ENCODE data around the gene CLASP2. TPM values are rescaled to one million over a fixed set of nuclear protein-coding genes. Genes with fewer than 3 reads are reported as not detected.

The CLASP2 gene
- total and polyA plus RNA-seq, 7 donors = 7.3 to 71.9 (median 37.7) TPM

DNA sequence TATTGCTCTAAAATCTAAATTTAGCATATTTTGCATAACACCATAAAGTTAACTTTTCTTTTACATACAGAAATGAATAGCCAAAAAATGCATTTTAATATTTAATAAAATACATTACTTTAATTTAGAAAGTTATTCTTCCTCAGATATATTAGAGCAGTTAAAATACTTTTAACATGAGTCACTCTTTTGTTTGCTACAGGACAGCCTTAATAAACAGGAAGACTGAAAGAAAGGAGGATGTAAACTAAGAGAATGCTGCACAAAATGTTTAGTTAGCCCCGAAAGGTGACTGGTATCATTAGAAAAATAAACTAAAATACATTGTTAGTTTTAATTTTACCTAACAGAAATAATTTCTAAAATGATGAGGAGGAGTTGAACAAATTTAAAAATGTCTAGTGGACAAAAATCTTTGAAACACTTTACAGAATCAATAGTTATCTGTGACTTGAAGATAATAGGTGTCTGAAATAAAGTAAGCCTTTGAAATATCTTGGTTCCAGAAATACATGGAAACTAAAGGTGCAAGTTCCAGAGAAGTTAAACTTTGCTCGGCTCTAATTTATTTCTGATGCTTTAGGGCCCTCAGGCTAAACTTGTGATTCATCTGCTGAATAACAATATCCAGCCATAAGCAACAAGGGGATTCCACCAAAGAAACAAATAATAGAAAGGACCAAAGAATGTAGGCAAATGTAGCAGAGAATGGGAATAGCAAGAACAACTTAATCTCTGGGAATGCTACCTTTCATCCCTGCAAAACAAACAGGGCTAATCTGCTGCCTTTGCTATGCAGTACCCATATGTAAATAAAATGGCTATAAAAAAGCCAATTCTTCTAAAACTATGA is 139.5 kb downstream of the CLASP2 start:
- H3K36me3 ChIP-seq (ENCODE audit: insufficient read depth in 1 of 2, low read depth in 1 of 2) = peaks cover 0 to 91% of the 10 kb centered on the region in 2 donors
- H3K27me3 ChIP-seq (ENCODE audit: insufficient read depth in 3 of 3, low read length in 2 of 3) = no peaks in the 10 kb centered on the region
- no peak overlapping the region for H3K4me3 ChIP-seq
- H3K4me1 ChIP-seq = no peaks in the 10 kb centered on the region
- ATAC-seq (no peak), DNase-seq (no peak)
- WGBS, 3 donors = 53 to 76% (median 75%) methylated on average over 2 of the region's 2 CpGs
- H3K27ac ChIP-seq = no peak overlapping the region
- H3K9me3 ChIP-seq = no peaks in the 10 kb centered on the region
- TF ChIP-seq, protein P1, sequence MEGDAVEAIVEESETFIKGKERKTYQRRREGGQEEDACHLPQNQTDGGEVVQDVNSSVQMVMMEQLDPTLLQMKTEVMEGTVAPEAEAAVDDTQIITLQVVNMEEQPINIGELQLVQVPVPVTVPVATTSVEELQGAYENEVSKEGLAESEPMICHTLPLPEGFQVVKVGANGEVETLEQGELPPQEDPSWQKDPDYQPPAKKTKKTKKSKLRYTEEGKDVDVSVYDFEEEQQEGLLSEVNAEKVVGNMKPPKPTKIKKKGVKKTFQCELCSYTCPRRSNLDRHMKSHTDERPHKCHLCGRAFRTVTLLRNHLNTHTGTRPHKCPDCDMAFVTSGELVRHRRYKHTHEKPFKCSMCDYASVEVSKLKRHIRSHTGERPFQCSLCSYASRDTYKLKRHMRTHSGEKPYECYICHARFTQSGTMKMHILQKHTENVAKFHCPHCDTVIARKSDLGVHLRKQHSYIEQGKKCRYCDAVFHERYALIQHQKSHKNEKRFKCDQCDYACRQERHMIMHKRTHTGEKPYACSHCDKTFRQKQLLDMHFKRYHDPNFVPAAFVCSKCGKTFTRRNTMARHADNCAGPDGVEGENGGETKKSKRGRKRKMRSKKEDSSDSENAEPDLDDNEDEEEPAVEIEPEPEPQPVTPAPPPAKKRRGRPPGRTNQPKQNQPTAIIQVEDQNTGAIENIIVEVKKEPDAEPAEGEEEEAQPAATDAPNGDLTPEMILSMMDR (IDR thresholded peaks at IDR 0.05) = no peak
- intact Hi-C loops (cut with DNase I) = no loop called here

DNA sequence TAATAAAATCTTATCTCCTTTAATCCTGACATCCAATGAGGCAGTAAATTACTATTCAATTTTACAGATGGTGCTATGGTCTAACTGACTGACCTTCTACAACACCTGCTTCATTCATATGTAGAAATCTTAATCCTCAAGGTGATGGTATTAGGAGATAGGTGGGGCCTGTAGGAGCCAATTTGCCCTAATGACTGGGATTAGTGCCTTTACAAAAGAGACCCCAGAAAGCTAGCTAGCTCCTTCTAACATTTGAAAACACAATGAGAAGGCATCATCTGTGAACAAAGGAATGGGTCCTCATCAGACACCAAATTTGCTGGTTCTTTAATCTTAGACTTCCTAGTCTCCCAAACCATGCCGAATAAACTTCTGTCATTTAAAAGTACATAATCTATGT is 140.5 kb downstream of the CLASP2 start:
- ATAC-seq (no peak), DNase-seq (no peak)
- Histone ChIP-seq H3K27ac (no peak overlapping the region), H3K27me3 (ENCODE audit: insufficient read depth in 3 of 3, low read length in 2 of 3) (no peaks in the 10 kb centered on the region), H3K36me3 (ENCODE audit: insufficient read depth in 1 of 2, low read depth in 1 of 2) (peaks cover 3 to 91% of the 10 kb centered on the region in 2 donors), H3K4me1 (no peaks in the 10 kb centered on the region), H3K9me3 (no peaks in the 10 kb centered on the region), H3K4me3 (no peak overlapping the region)
- WGBS, 3 donors = 62 to 79% (median 64%) methylated on average over 1 of the region's 1 CpG
- intact Hi-C loops (cut with DNase I) = no loop called here
- TF ChIP-seq, protein P1 (IDR thresholded peaks at IDR 0.05) = no peak

DNA sequence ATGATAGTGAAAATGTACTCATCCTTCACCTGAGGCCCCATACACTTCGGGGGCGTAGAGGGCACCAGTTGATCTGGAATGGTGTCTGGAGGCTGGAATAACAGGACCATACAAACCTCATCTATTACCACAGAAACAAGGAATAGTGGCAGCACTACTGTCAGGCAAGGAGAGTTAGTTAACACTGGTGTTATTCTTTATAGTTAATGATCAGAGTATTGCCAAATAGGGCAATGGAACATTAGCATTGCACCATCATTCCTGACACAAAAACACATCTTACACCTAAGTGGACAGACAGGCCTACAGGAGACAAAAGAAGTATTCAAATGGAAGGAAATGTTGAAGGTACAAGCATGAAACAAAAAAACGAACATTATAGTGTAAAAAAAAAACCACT is 140.9 kb downstream of the CLASP2 start:
- Histone ChIP-seq H3K36me3 (ENCODE audit: insufficient read depth in 1 of 2, low read depth in 1 of 2) (peaks cover 3 to 91% of the 10 kb centered on the region in 2 donors), H3K4me1 (no peaks in the 10 kb centered on the region), H3K4me3 (no peak overlapping the region), H3K27ac (no peak overlapping the region), H3K9me3 (no peaks in the 10 kb centered on the region), H3K27me3 (ENCODE audit: insufficient read depth in 3 of 3, low read length in 2 of 3) (no peaks in the 10 kb centered on the region)
- ATAC-seq (no peak), DNase-seq (no peak)
- WGBS, 3 donors = 78 to 92% (median 90%) methylated on average over 3 of the region's 3 CpGs
- TF ChIP-seq, protein P1 (IDR thresholded peaks at IDR 0.05) = no peak
- intact Hi-C loops (cut with DNase I) = no loop called here

DNA sequence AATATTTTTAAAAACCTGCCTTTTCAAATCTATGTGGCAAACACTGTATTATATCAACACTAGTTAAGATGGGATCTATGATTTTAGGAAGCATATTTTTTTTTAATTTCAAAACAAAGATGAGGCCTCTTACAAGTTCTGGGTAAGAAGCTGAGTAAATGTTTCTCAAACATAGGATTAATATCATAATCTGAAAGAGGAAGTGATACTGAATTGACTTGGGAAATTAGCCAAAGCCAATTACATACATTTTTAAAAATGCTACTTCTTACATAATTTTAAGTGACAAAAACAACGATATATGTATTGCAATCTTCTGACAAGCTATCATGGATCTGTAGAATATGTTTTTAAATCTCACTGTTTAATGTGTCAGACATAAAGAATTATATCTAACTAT is 142.7 kb downstream of the CLASP2 start:
- DNase-seq = no peak
- WGBS, 3 donors = 85 to 97% (median 88%) methylated on average over 1 of the region's 1 CpG

More for the DNA sequence above, 142.7 kb downstream of the CLASP2 start:
- no peaks in the 10 kb centered on the region for H3K27me3 ChIP-seq (ENCODE audit: insufficient read depth in 3 of 3, low read length in 2 of 3)
- H3K9me3 ChIP-seq = no peaks in the 10 kb centered on the region
- H3K4me3 ChIP-seq = no peak overlapping the region
- no peak overlapping the region for H3K27ac ChIP-seq
- intact Hi-C loops (cut with DNase I) = no loop called here
- TF ChIP-seq, protein P1 (IDR thresholded peaks at IDR 0.05) = no peak
- no peak for ATAC-seq
- no peaks in the 10 kb centered on the region for H3K4me1 ChIP-seq
- H3K36me3 ChIP-seq (ENCODE audit: insufficient read depth in 1 of 2, low read depth in 1 of 2) = peaks cover 3 to 87% of the 10 kb centered on the region in 2 donors
